HG03175 (cell line): Measurements from ENCODE around the gene HLA-F.
A peak's percentile ranks its signal among the peaks of the same experiment; 100 is the strongest.

Source experiments
- ATAC-seq: cut with Tn5 transposase; IDR thresholded peaks from one replicate; pipeline ENCODE4 v1.9.1; 2021; ENCODE audit warnings: mild to moderate bottlenecking, moderate library complexity; ENCODE audit not compliant: unreplicated experiment

Gene HLA-F

GRCh38 chr6:29723666-29724588, 693 bp downstream of the HLA-F start:
- ATAC-seq, result peak; percentile 34

- ATAC-seq, result no peak
These were observed 2.0 kb downstream of the HLA-F start for GRCh38 chr6:29724937-29725869.

- ATAC-seq, result no peak
These were observed 2.8 kb downstream of the HLA-F start for GRCh38 chr6:29726001-29726400.

- no peak for ATAC-seq
These were observed 3.4 kb downstream of the HLA-F start for GRCh38 chr6:29726571-29727194.

- ATAC-seq, result no peak
These were observed 4.4 kb downstream of the HLA-F start for GRCh38 chr6:29727637-29728036.

GRCh38 chr6:29728173-29728874, 5.1 kb downstream of the HLA-F start:
- no peak for ATAC-seq

- ATAC-seq, result no peak
These were observed 5.6 kb downstream of the HLA-F start for GRCh38 chr6:29728875-29729270.

GRCh38 chr6:29729774-29730328, 6.6 kb downstream of the HLA-F start:
- no peak for ATAC-seq

- ATAC-seq, result no peak
These were observed 7.4 kb downstream of the HLA-F start for GRCh38 chr6:29730575-29731126.

- no peak for ATAC-seq
These were observed 8.0 kb downstream of the HLA-F start for GRCh38 chr6:29731281-29731680.

GRCh38 chr6:29733057-29733456, 9.8 kb downstream of the HLA-F start:
- no peak for ATAC-seq

- ATAC-seq, result no peak
These were observed 11.1 kb downstream of the HLA-F start for GRCh38 chr6:29734046-29735018.

- no peak for ATAC-seq
These were observed 13.3 kb downstream of the HLA-F start for GRCh38 chr6:29736563-29736962.

GRCh38 chr6:29737707-29738630, 14.7 kb downstream of the HLA-F start:
- ATAC-seq, result no peak

GRCh38 chr6:29739136-29739881, 16.1 kb downstream of the HLA-F start:
- ATAC-seq, result no peak

- ATAC-seq, result no peak
These were observed 16.6 kb downstream of the HLA-F start for GRCh38 chr6:29739882-29740261.

GRCh38 chr6:29741592-29741991, 18.4 kb downstream of the HLA-F start:
- ATAC-seq, result no peak
